DMS153 treated with DMSO at 0.1 percent for 48 hours (cell line): Measurements from ENCODE around the gene FBLL1.
A peak's percentile ranks its signal among the peaks of the same experiment; 100 is the strongest.
"Not testable (repeated sequence)": the region's sequence is repeated elsewhere in the genome, so short reads cannot be mapped to it uniquely, and the experiment has no call there.

Source experiments
- DNase-seq: peaks from one replicate; lab custom pipeline; 2025; ENCODE audit not compliant: unreplicated experiment; lab: John Stamatoyannopoulos, UW

Gene FBLL1

GRCh38 chr5:168550656-168551055 lies 21.6 kb downstream of the FBLL1 start:
- DNase-seq: no peak

GRCh38 chr5:168552146-168552545 lies 23.0 kb downstream of the FBLL1 start:
- no peak for DNase-seq

- no peak for DNase-seq
Measured at GRCh38 chr5:168553377-168554130, 24.4 kb downstream of the FBLL1 start.

GRCh38 chr5:168557389-168557788 lies 28.3 kb downstream of the FBLL1 start:
- DNase-seq: no peak

GRCh38 chr5:168562279-168562678 lies 33.2 kb downstream of the FBLL1 start:
- no peak for DNase-seq

GRCh38 chr5:168563959-168564358 lies 34.9 kb downstream of the FBLL1 start:
- no peak for DNase-seq

GRCh38 chr5:168568738-168569137 lies 39.6 kb downstream of the FBLL1 start:
- no peak for DNase-seq

GRCh38 chr5:168570490-168571328 lies 41.6 kb downstream of the FBLL1 start:
- DNase-seq: no peak

GRCh38 chr5:168573663-168574062 lies 44.6 kb downstream of the FBLL1 start:
- not testable (repeated sequence) for DNase-seq

- DNase-seq: not testable (repeated sequence)
Measured at GRCh38 chr5:168574156-168574555, 45.1 kb downstream of the FBLL1 start.

GRCh38 chr5:168575391-168576372 lies 46.6 kb downstream of the FBLL1 start:
- no peak for DNase-seq

- no peak for DNase-seq
Measured at GRCh38 chr5:168578006-168578405, 48.9 kb downstream of the FBLL1 start.

- DNase-seq: no peak
Measured at GRCh38 chr5:168578538-168579487, 49.7 kb downstream of the FBLL1 start, which contains the start of gene PANK3. TSS of gene PANK3 (minus strand) at chr5:168579368. CDS start at chr5:168579283, 85 bp downstream.

- DNase-seq: peak; percentile 76
Measured at GRCh38 chr5:168579488-168580226, 50.6 kb downstream of the FBLL1 start.

- no peak for DNase-seq
Measured at GRCh38 chr5:168580227-168580508, 51.1 kb downstream of the FBLL1 start.
